Endothelial cell of umbilical vein (primary cell): ENCODE results near the gene KIFC3. TPM values are rescaled to one million over a fixed set of nuclear protein-coding genes. Genes with fewer than 3 reads are reported as not detected.

ENCODE experiments used
- BruUV-seq: library from RNA; stranded (reverse); fragments of 400-500 nt; replicated peaks from 2 replicates; lab custom pipeline; 2021; lab: Mats Ljungman, UMichigan
- CTCF ChIA-PET: fragments of 300-600, 350-600 bp; sonication (Branson Sonifier 250); formaldehyde crosslinking; loops from one replicate; lab custom pipeline; 2021; ENCODE audit warnings: antibody characterized with exemption, inconsistent platforms; lab: Charles Lee
- POLR2A ChIA-PET: fragments of 300-600, 350-600 bp; sonication (Branson Sonifier 250); formaldehyde crosslinking; loops from one replicate; lab custom pipeline; 2021; ENCODE audit warnings: antibody characterized with exemption, inconsistent platforms; lab: Charles Lee
- DNase-seq: peaks from one replicate; pipeline ENCODE4 v3.0.0-alpha.2; 2011; ENCODE audit warnings: low read depth, low spot score
- FAIRE-seq: peaks from 2 replicates; lab custom pipeline; 2011; peaks lifted over from hg19 to GRCh38; lab: Jason Lieb, UNC
- H2AFZ ChIP-seq: 2 replicates; pipeline ENCODE4 v1.6.0; 2012; ENCODE audit warnings: low read depth, low read length, control low read depth, inconsistent platforms
- H3K27ac ChIP-seq: 2 replicates; pipeline ENCODE4 v1.5.1; 2011; ENCODE audit warnings: low read depth, mild to moderate bottlenecking, control low read depth, low read length, moderate library complexity; ENCODE audit not compliant: insufficient read depth
- H3K27me3 ChIP-seq, 2 experiments: 2 replicates each; pipeline versions ENCODE4 v1.6.0 to v1.6.1; 2011; ENCODE audit warnings: low read length in 2 of 2, mixed read lengths in 1 of 2; ENCODE audit not compliant: control insufficient read depth in 2 of 2, insufficient read depth in 2 of 2
- H3K36me3 ChIP-seq, 2 experiments: 2 replicates in 1 of 2; 3 replicates in 1 of 2; pipeline ENCODE4 v1.5.1; 2011; ENCODE audit warnings: low read length in 2 of 2, mild to moderate bottlenecking in 1 of 2, moderate library complexity in 1 of 2; ENCODE audit not compliant: control insufficient read depth in 2 of 2, insufficient read depth in 2 of 2; ENCODE audit errors: extremely low read depth in 1 of 2
- H3K4me1 ChIP-seq: 3 replicates; pipeline ENCODE4 v1.5.1; 2011; ENCODE audit warnings: mild to moderate bottlenecking, low read length; ENCODE audit not compliant: control insufficient read depth, insufficient read depth; ENCODE audit errors: extremely low read depth
- H3K4me2 ChIP-seq: 2 replicates; pipeline ENCODE4 v1.6.1; 2011; ENCODE audit warnings: low read length, control low read depth, mixed read lengths; ENCODE audit not compliant: insufficient read depth
- H3K4me3 ChIP-seq, 3 experiments: fragments of 200-600 bp in 1 of 3; sonication (generic), shearing (Covaris generic) in 1 of 3; replicated peaks in 1 of 3; 2 replicates each; pipeline ENCODE4 v1.5.1; 2011 to 2016; ENCODE audit warnings: control low read depth in 3 of 3, low read length in 3 of 3, mild to moderate bottlenecking in 2 of 3, inconsistent platforms in 1 of 3, low read depth in 1 of 3, moderate library complexity in 1 of 3; ENCODE audit not compliant: insufficient read depth in 1 of 3
- H3K79me2 ChIP-seq: 2 replicates; pipeline ENCODE4 v1.6.0; 2012; ENCODE audit warnings: low read length, inconsistent platforms; ENCODE audit not compliant: control insufficient read depth, insufficient read depth
- H3K9ac ChIP-seq: replicated peaks from 2 replicates; pipeline ENCODE3; 2011; ENCODE audit warnings: low read length, control low read depth; ENCODE audit not compliant: insufficient read depth; ENCODE audit errors: extremely low read depth
- H3K9me1 ChIP-seq: replicated peaks from 3 replicates; pipeline ENCODE4 v1.6.0; 2011; ENCODE audit warnings: mild to moderate bottlenecking, low read length; ENCODE audit not compliant: control insufficient read depth, insufficient read depth; ENCODE audit errors: extremely low read depth
- H3K9me3 ChIP-seq: replicated peaks from 2 replicates; pipeline ENCODE4 v1.5.1; 2012; ENCODE audit warnings: low read length, inconsistent platforms; ENCODE audit not compliant: control insufficient read depth, insufficient read depth
- H4K20me1 ChIP-seq: replicated peaks from 2 replicates; pipeline ENCODE3; 2011; ENCODE audit warnings: mild to moderate bottlenecking, low read length; ENCODE audit not compliant: control insufficient read depth, insufficient read depth; ENCODE audit errors: extremely low read depth
- CTCF ChIP-seq, 2 donors: IDR thresholded peaks; 1 replicate in 1 of 2; 2 replicates in 1 of 2; pipeline ENCODE4 v1.5.1; 2011; ENCODE audit warnings: low read length in 2 of 2, mild to moderate bottlenecking in 2 of 2, moderate library complexity in 2 of 2, control low read depth in 1 of 2, inconsistent platforms in 1 of 2, low read depth in 1 of 2; ENCODE audit not compliant: insufficient read depth in 1 of 2; ENCODE audit errors: extremely low read depth in 1 of 2
- EZH2 ChIP-seq: IDR thresholded peaks from 2 replicates; pipeline ENCODE4 v1.6.1; 2012; ENCODE audit warnings: borderline replicate concordance, low read depth, mild to moderate bottlenecking, moderate library complexity, low read length, inconsistent platforms; ENCODE audit not compliant: severe bottlenecking
- FOS ChIP-seq: IDR thresholded peaks from 2 replicates; pipeline ENCODE4 v1.6.1; 2011; ENCODE audit warnings: mild to moderate bottlenecking, low read length, moderate library complexity, borderline replicate concordance; ENCODE audit not compliant: insufficient read depth
- GATA2 ChIP-seq: IDR thresholded peaks from 2 replicates; pipeline ENCODE4 v1.7.0; 2011; ENCODE audit warnings: low read depth, mild to moderate bottlenecking, moderate library complexity, mixed read lengths, low read length; ENCODE audit not compliant: insufficient read length, insufficient read depth
- JUN ChIP-seq: IDR thresholded peaks from 2 replicates; pipeline ENCODE4 v1.6.1; 2011; ENCODE audit warnings: borderline replicate concordance, low read depth; ENCODE audit not compliant: insufficient read length, insufficient read depth
- MAX ChIP-seq: IDR thresholded peaks from 2 replicates; pipeline ENCODE4 v1.6.1; 2011; ENCODE audit not compliant: insufficient read depth, insufficient read length
- MYC ChIP-seq: IDR thresholded peaks from one replicate; pipeline ENCODE4 v1.6.1; 2011; ENCODE audit warnings: mild to moderate bottlenecking, low read depth, low read length
- POLR2A ChIP-seq: IDR thresholded peaks from 2 replicates; pipeline ENCODE4 v1.6.1; 2012; ENCODE audit warnings: low read depth, mild to moderate bottlenecking, control low read depth, low read length
- POLR2AphosphoS5 ChIP-seq: IDR thresholded peaks from 2 replicates; pipeline ENCODE4 v1.6.1; 2012; ENCODE audit warnings: low read depth, mild to moderate bottlenecking, control low read depth, low read length, moderate library complexity; ENCODE audit not compliant: insufficient read depth
- dilution Hi-C: fragments of 300-500 bp; cut with MboI; formaldehyde crosslinking; loops from one replicate; pipeline ENCODE4 v1.15.0; 2019; ENCODE audit warnings: low sequenced_read_pairs; ENCODE audit not compliant: extremely low pct_ligation_motif_present
- intact Hi-C: fragments of 100-400 bp; cut with micrococcal nuclease; formaldehyde crosslinking; loops from one replicate; pipeline ENCODE4 v1.10.0; 2022
- polyA plus RNA-seq, 4 experiments: library from polyadenylated mRNA; depleted of rRNA in 3 of 4; stranded (reverse) in 3 of 4; unstranded in 1 of 4; fragments of >200 nt; gene quantifications; 2 replicates each; pipeline versions ENCODE4 v1.2.1 to v1.2.3, GENCODE V29; 2011 to 2012; ENCODE audit warnings: missing spikeins in 1 of 4
- total RNA-seq: library from RNA; stranded (reverse); gene quantifications from 2 replicates; pipeline ENCODE4 v1.2.3, GENCODE V29; 2021

The KIFC3 gene
- total and polyA plus RNA-seq, 2 donors (not counting 3 experiments of a cell fraction or from before 2014, with no cell fraction given): 36.3 to 62.2 TPM

GRCh38 chr16:57770361-57770760 lies 31.9 kb downstream of the KIFC3 start:
- Histone ChIP-seq H4K20me1 (no peaks in the 10 kb centered on the region), H3K9me1 (no peaks in the 10 kb centered on the region), H3K4me2 (no peak overlapping the region), H3K79me2 (no peaks in the 10 kb centered on the region), H3K27me3 (no peaks in the 10 kb centered on the region), H3K27ac (no peak overlapping the region), H3K4me3 (no peak overlapping the region), H3K9ac (no peak overlapping the region), H3K36me3 (peaks cover 0 to 22% of the 10 kb centered on the region in 2 experiments), H3K4me1 (no peaks in the 10 kb centered on the region), H3K9me3 (no peaks in the 10 kb centered on the region), H2AFZ (no peak overlapping the region)
- TF ChIP-seq CTCF (IDR thresholded peaks at IDR 0.05; ENCODE audit: extremely low read depth in 1 of 2, insufficient read depth in 1 of 2, low read depth in 1 of 2, low read length in 2 of 2) (no peak), EZH2 (no peak), MYC (no peak), MAX (no peak), FOS (no peak), POLR2A (no peak), GATA2 (no peak), POLR2AphosphoS5 (no peak), JUN (no peak)
- DNase-seq (no peak), FAIRE-seq (no peak)
- intact Hi-C loops: no loop called here
- dilution Hi-C loops: no loop called here
- CTCF ChIA-PET: no interaction called here
- BruUV-seq: no TSS peak
- POLR2A ChIA-PET: no interaction called here
